ENCODE results near the gene HEPACAM. TPM values are rescaled to one million over a fixed set of nuclear protein-coding genes. Genes with fewer than 3 reads are reported as not detected.

The HEPACAM gene
- total and polyA plus RNA-seq, 2 donors (not counting 3 experiments of a cell fraction or from before 2014, with no cell fraction given): not detected

DNA sequence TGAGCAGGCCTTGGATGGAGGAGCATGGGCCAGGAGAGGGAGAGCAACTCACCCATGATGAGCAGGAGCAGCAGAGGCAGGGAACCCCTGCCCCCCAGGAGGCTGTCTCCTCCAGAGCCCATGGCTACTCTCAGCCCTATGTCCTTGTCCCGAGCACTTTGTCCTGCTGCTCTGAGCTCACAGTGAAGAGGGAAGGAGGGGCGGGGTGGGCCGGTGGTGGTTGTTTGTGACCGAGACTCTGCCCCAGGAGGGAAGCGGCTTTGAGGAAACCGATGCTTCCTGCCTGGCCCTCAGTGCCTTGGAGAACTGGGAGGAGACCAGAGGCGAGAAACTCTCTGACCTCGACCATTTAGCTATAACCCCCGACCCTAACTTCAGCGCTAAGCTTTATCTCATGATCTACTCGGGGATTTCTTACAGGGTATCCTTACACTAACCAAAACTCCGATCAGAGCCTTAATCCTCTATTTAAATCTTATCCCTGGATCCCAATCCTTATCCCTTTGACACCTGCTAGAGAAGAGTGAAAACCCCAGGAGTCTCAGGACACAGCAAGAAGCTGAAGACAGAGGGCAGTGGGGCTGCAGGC lies 38.1 kb downstream of the HEPACAM start, which contains the start of gene ROBO4:
Gene ROBO4, minus strand, starts transcription at position 192 of the 589 bp plus-strand sequence. Its CDS starts 70 bp downstream, at position 122.
- Histone ChIP-seq H3K27ac (ENCODE audit: insufficient read depth, low read depth, low read length) (peak within 1 kb of the TSS; percentile 95), H3K9me3 (replicated peaks; ENCODE audit: control insufficient read depth, insufficient read depth, low read length) (no peaks in the 10 kb centered on the region), H3K4me3 (replicated peaks in 1 of 3; ENCODE audit: insufficient read depth in 1 of 3, low read depth in 1 of 3, low read length in 3 of 3) (peak within 1 kb of the TSS; percentile 76 to 89 (median 88)), H3K36me3 (ENCODE audit: control insufficient read depth in 2 of 2, extremely low read depth in 1 of 2, insufficient read depth in 2 of 2, low read length in 2 of 2) (peaks cover 15 to 23% of the 10 kb centered on the region in 2 experiments), H3K9me1 (replicated peaks; ENCODE audit: control insufficient read depth, extremely low read depth, insufficient read depth, low read length) (no peaks in the 10 kb centered on the region), H3K79me2 (ENCODE audit: control insufficient read depth, insufficient read depth, low read length) (peaks cover 57% of the 10 kb centered on the region), H3K9ac (replicated peaks; ENCODE audit: extremely low read depth, insufficient read depth, low read length) (peak within 1 kb of the TSS; percentile 88), H3K4me1 (ENCODE audit: control insufficient read depth, extremely low read depth, insufficient read depth, low read length) (peaks cover 78% of the 10 kb centered on the region), H4K20me1 (replicated peaks; ENCODE audit: control insufficient read depth, extremely low read depth, insufficient read depth, low read length) (no peaks in the 10 kb centered on the region), H2AFZ (ENCODE audit: low read depth, low read length) (no peak within 1 kb of the TSS), H3K27me3 (ENCODE audit: control insufficient read depth in 2 of 2, insufficient read depth in 2 of 2, low read length in 2 of 2) (no peaks in the 10 kb centered on the region), H3K4me2 (ENCODE audit: insufficient read depth, low read length) (peak within 1 kb of the TSS; percentile 78)
- dilution Hi-C loops (cut with MboI; ENCODE audit: extremely low pct_ligation_motif_present, low sequenced_read_pairs): no loop called here
- TSS peak; percentile 17 for BruUV-seq (replicated peaks)
- POLR2A ChIA-PET: interaction anchor here (1.4 to 4.2 kb wide), 8 partner anchors 10 to 55 kb away, joined by 3 to 39 read pairs (median 6); partner anchors contain the start of gene CCDC15
- intact Hi-C loops (cut with micrococcal nuclease): loop anchor here (1.0 to 10.0 kb wide), 11 partner anchors 15 to 1835 kb away; partner anchors contain the start of genes CCDC15, HSPA8, SLC37A2 and STT3A
- FAIRE-seq (no peak), DNase-seq (ENCODE audit: low read depth, low spot score) (peak; percentile 77)
- CTCF ChIA-PET: interaction anchor here (0.7 to 5.7 kb wide), 19 partner anchors 10 to 448 kb away, joined by 3 to 70 read pairs (median 7); partner anchors contain the start of genes CCDC15, HEPACAM and HEPN1
- TF ChIP-seq POLR2A (IDR thresholded peaks at IDR 0.05; ENCODE audit: low read depth, low read length): peak; percentile 90
- peak; percentile 93 for TF ChIP-seq POLR2AphosphoS5 (IDR thresholded peaks at IDR 0.05; ENCODE audit: insufficient read depth, low read depth, low read length)
- peak; percentile 74 for TF ChIP-seq GATA2 (IDR thresholded peaks at IDR 0.05; ENCODE audit: insufficient read depth, insufficient read length, low read depth, low read length)
- no peak for TF ChIP-seq JUN (IDR thresholded peaks at IDR 0.05; ENCODE audit: borderline replicate concordance, insufficient read depth, insufficient read length, low read depth)

DNA sequence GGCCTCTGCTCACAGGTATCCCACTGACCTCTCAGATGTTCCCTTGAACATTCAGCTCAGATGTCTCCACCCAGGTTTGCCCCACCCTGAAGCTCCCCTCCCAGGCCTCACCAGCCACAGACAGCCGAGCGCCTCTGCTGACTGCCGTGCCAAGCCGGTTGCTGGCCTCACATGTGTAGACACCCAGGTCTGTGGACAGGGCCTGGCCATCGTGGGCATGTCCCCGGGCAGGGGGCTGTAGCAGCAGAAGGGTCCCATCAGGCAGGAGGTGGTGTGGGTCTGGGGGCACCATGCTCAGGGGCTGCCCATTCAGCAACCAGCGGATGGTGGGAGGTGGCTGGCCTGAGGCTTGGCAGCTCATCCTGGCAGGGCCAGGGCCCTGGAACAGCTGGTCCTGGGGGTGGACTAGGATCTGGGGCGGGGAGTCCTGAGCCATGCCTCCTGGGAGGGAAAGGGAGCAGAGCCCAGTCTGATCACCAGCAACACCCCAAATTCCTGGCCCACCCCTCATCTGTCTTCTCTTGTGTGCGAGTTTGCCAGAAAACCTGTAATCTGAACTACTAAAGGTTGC lies 38.9 kb downstream of the HEPACAM start:
- no TSS peak for BruUV-seq (replicated peaks)
- H3K27me3 ChIP-seq (ENCODE audit: control insufficient read depth in 2 of 2, insufficient read depth in 2 of 2, low read length in 2 of 2): no peaks in the 10 kb centered on the region
- dilution Hi-C loops (cut with MboI; ENCODE audit: extremely low pct_ligation_motif_present, low sequenced_read_pairs) (no loop called here), intact Hi-C loops (cut with micrococcal nuclease) (loop anchor here (1.0 to 10.0 kb wide), 5 partner anchors 21 to 1835 kb away; partner anchors contain the start of genes HSPA8 and STT3A)
- H3K36me3 ChIP-seq (ENCODE audit: control insufficient read depth in 2 of 2, extremely low read depth in 1 of 2, insufficient read depth in 2 of 2, low read length in 2 of 2): peaks cover 24 to 31% of the 10 kb centered on the region in 2 experiments
- peak overlapping the region; percentile 76 to 89 (median 88) for H3K4me3 ChIP-seq (replicated peaks in 1 of 3; ENCODE audit: insufficient read depth in 1 of 3, low read depth in 1 of 3, low read length in 3 of 3)
- FAIRE-seq (peak; percentile 77), DNase-seq (ENCODE audit: low read depth, low spot score) (no peak)
- H3K9me1 ChIP-seq (replicated peaks; ENCODE audit: control insufficient read depth, extremely low read depth, insufficient read depth, low read length): no peaks in the 10 kb centered on the region
- POLR2A ChIA-PET: interaction anchor here (0.9 to 4.2 kb wide), 6 partner anchors 9 to 56 kb away, joined by 5 to 39 read pairs (median 15); partner anchors contain the start of gene CCDC15
- TF ChIP-seq POLR2AphosphoS5 (IDR thresholded peaks at IDR 0.05; ENCODE audit: insufficient read depth, low read depth, low read length) (peak; percentile 11), POLR2A (IDR thresholded peaks at IDR 0.05; ENCODE audit: low read depth, low read length) (peak; percentile 67), FOS (IDR thresholded peaks at IDR 0.05; ENCODE audit: borderline replicate concordance, insufficient read depth, low read length) (no peak)
- TF ChIP-seq, protein P1, sequence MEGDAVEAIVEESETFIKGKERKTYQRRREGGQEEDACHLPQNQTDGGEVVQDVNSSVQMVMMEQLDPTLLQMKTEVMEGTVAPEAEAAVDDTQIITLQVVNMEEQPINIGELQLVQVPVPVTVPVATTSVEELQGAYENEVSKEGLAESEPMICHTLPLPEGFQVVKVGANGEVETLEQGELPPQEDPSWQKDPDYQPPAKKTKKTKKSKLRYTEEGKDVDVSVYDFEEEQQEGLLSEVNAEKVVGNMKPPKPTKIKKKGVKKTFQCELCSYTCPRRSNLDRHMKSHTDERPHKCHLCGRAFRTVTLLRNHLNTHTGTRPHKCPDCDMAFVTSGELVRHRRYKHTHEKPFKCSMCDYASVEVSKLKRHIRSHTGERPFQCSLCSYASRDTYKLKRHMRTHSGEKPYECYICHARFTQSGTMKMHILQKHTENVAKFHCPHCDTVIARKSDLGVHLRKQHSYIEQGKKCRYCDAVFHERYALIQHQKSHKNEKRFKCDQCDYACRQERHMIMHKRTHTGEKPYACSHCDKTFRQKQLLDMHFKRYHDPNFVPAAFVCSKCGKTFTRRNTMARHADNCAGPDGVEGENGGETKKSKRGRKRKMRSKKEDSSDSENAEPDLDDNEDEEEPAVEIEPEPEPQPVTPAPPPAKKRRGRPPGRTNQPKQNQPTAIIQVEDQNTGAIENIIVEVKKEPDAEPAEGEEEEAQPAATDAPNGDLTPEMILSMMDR (IDR thresholded peaks at IDR 0.05; ENCODE audit: extremely low read depth in 1 of 2, insufficient read depth in 1 of 2, low read depth in 1 of 2, low read length in 2 of 2): no peak
- H3K4me2 ChIP-seq (ENCODE audit: insufficient read depth, low read length): peak overlapping the region; percentile 78
- peaks cover 78% of the 10 kb centered on the region for H3K4me1 ChIP-seq (ENCODE audit: control insufficient read depth, extremely low read depth, insufficient read depth, low read length)
- H4K20me1 ChIP-seq (replicated peaks; ENCODE audit: control insufficient read depth, extremely low read depth, insufficient read depth, low read length): no peaks in the 10 kb centered on the region
- peaks cover 65% of the 10 kb centered on the region for H3K79me2 ChIP-seq (ENCODE audit: control insufficient read depth, insufficient read depth, low read length)
- H3K27ac ChIP-seq (ENCODE audit: insufficient read depth, low read depth, low read length): peak overlapping the region; percentile 95
- H3K9me3 ChIP-seq (replicated peaks; ENCODE audit: control insufficient read depth, insufficient read depth, low read length): no peaks in the 10 kb centered on the region
- CTCF ChIA-PET: interaction anchor here (0.7 to 5.7 kb wide), 11 partner anchors 9 to 189 kb away, joined by 3 to 70 read pairs (median 14); partner anchors contain the start of genes CCDC15 and HEPN1
- H3K9ac ChIP-seq (replicated peaks; ENCODE audit: extremely low read depth, insufficient read depth, low read length): peak overlapping the region; percentile 88
- H2AFZ ChIP-seq (ENCODE audit: low read depth, low read length): no peak overlapping the region

Data from endothelial cell of umbilical vein (primary cell).